Measurements from ENCODE around the gene FIGNL2. TPM values are rescaled to one million over a fixed set of nuclear protein-coding genes. Genes with fewer than 3 reads are reported as not detected.

Gene FIGNL2
- total and polyA plus RNA-seq, 2 donors (not counting 1 experiment from before 2014, with no cell fraction given) = 0.07 to 0.17 TPM

- DNase-seq (ENCODE audit: low read depth in 2 of 2) = no peak
- no peaks in the 10 kb centered on the region for H3K9me3 ChIP-seq (ENCODE audit: control insufficient read depth, insufficient read depth, low read depth, low read length)
- H4K20me1 ChIP-seq (ENCODE audit: control insufficient read depth, extremely low read depth, insufficient read depth, low read length) = no peaks in the 10 kb centered on the region
- no peak overlapping the region for H3K4me3 ChIP-seq (replicated peaks in 1 of 4; ENCODE audit: control extremely low read depth in 1 of 4, insufficient read depth in 1 of 4, low read depth in 3 of 4, low read length in 4 of 4)
- H3K27ac ChIP-seq (ENCODE audit: insufficient read depth, low read length) = no peak overlapping the region
- no peak overlapping the region for H3K4me2 ChIP-seq (ENCODE audit: extremely low read depth, insufficient read depth, low read length)
- H2AFZ ChIP-seq (ENCODE audit: low read length) = no peak overlapping the region
- TF ChIP-seq CTCF (conservative IDR thresholded peaks at IDR 0.05 in 1 of 2, IDR thresholded peaks at IDR 0.05 in 1 of 2; ENCODE audit: low read depth in 1 of 2, low read length in 2 of 2) (no peak), EZH2 (IDR thresholded peaks at IDR 0.05; ENCODE audit: low read length, missing control alignments) (no peak)
- H3K9ac ChIP-seq (ENCODE audit: insufficient read depth, low read length) = no peak overlapping the region
- H3K79me2 ChIP-seq (ENCODE audit: control insufficient read depth, insufficient read depth, low read length) = no peaks in the 10 kb centered on the region
- H3K36me3 ChIP-seq (ENCODE audit: control insufficient read depth, insufficient read depth, low read length) = no peaks in the 10 kb centered on the region
- no peaks in the 10 kb centered on the region for H3K27me3 ChIP-seq (ENCODE audit: control insufficient read depth, insufficient read depth, low read length)
- no peaks in the 10 kb centered on the region for H3K4me1 ChIP-seq (ENCODE audit: control insufficient read depth, extremely low read depth, insufficient read depth, low read length)
Observed at GRCh38 chr12:51809193-51809592, 39.3 kb downstream of the FIGNL2 start.

GRCh38 chr12:51806896-51807295 is 41.6 kb downstream of the FIGNL2 start:
- H3K4me3 ChIP-seq (replicated peaks in 1 of 4; ENCODE audit: control extremely low read depth in 1 of 4, insufficient read depth in 1 of 4, low read depth in 3 of 4, low read length in 4 of 4) = no peak overlapping the region
- H3K9me3 ChIP-seq (ENCODE audit: control insufficient read depth, insufficient read depth, low read depth, low read length) = no peaks in the 10 kb centered on the region
- no peaks in the 10 kb centered on the region for H3K79me2 ChIP-seq (ENCODE audit: control insufficient read depth, insufficient read depth, low read length)
- H3K4me2 ChIP-seq (ENCODE audit: extremely low read depth, insufficient read depth, low read length) = no peak overlapping the region
- no peak overlapping the region for H2AFZ ChIP-seq (ENCODE audit: low read length)
- H3K4me1 ChIP-seq (ENCODE audit: control insufficient read depth, extremely low read depth, insufficient read depth, low read length) = no peaks in the 10 kb centered on the region
- no peaks in the 10 kb centered on the region for H4K20me1 ChIP-seq (ENCODE audit: control insufficient read depth, extremely low read depth, insufficient read depth, low read length)
- H3K9ac ChIP-seq (ENCODE audit: insufficient read depth, low read length) = no peak overlapping the region
- no peak for TF ChIP-seq CTCF (conservative IDR thresholded peaks at IDR 0.05 in 1 of 2, IDR thresholded peaks at IDR 0.05 in 1 of 2; ENCODE audit: low read depth in 1 of 2, low read length in 2 of 2)
- TF ChIP-seq EZH2 (IDR thresholded peaks at IDR 0.05; ENCODE audit: low read length, missing control alignments) = no peak
- no peak for DNase-seq (ENCODE audit: low read depth in 2 of 2)
- no peak overlapping the region for H3K27ac ChIP-seq (ENCODE audit: insufficient read depth, low read length)
- H3K36me3 ChIP-seq (ENCODE audit: control insufficient read depth, insufficient read depth, low read length) = no peaks in the 10 kb centered on the region
- no peaks in the 10 kb centered on the region for H3K27me3 ChIP-seq (ENCODE audit: control insufficient read depth, insufficient read depth, low read length)

- no peak overlapping the region for H3K27ac ChIP-seq (ENCODE audit: insufficient read depth, low read length)
- no peak overlapping the region for H3K4me3 ChIP-seq (replicated peaks in 1 of 4; ENCODE audit: control extremely low read depth in 1 of 4, insufficient read depth in 1 of 4, low read depth in 3 of 4, low read length in 4 of 4)
- DNase-seq (ENCODE audit: low read depth in 2 of 2) = no peak
- H3K9ac ChIP-seq (ENCODE audit: insufficient read depth, low read length) = no peak overlapping the region
- no peaks in the 10 kb centered on the region for H3K27me3 ChIP-seq (ENCODE audit: control insufficient read depth, insufficient read depth, low read length)
- no peaks in the 10 kb centered on the region for H3K36me3 ChIP-seq (ENCODE audit: control insufficient read depth, insufficient read depth, low read length)
- TF ChIP-seq EZH2 (IDR thresholded peaks at IDR 0.05; ENCODE audit: low read length, missing control alignments) (no peak), CTCF (conservative IDR thresholded peaks at IDR 0.05 in 1 of 2, IDR thresholded peaks at IDR 0.05 in 1 of 2; ENCODE audit: low read depth in 1 of 2, low read length in 2 of 2) (no peak)
- H3K4me2 ChIP-seq (ENCODE audit: extremely low read depth, insufficient read depth, low read length) = no peak overlapping the region
- no peaks in the 10 kb centered on the region for H3K9me3 ChIP-seq (ENCODE audit: control insufficient read depth, insufficient read depth, low read depth, low read length)
- H2AFZ ChIP-seq (ENCODE audit: low read length) = no peak overlapping the region
- no peaks in the 10 kb centered on the region for H3K4me1 ChIP-seq (ENCODE audit: control insufficient read depth, extremely low read depth, insufficient read depth, low read length)
- no peaks in the 10 kb centered on the region for H3K79me2 ChIP-seq (ENCODE audit: control insufficient read depth, insufficient read depth, low read length)
- no peaks in the 10 kb centered on the region for H4K20me1 ChIP-seq (ENCODE audit: control insufficient read depth, extremely low read depth, insufficient read depth, low read length)
Observed at GRCh38 chr12:51801027-51801426, 47.5 kb downstream of the FIGNL2 start.
